DND-41 (cell line): ENCODE measurements around the gene POMGNT1.
A peak's percentile ranks its signal among the peaks of the same experiment; 100 is the strongest.

Source experiments
- ATAC-seq: fragments of 200-7000 bp; cut with Tn5 transposase; 3 replicates; pipeline ENCODE4 v1.9.1; 2021; ENCODE audit warnings: low read depth; ENCODE audit not compliant: insufficient read depth
- DNase-seq: peaks from one replicate; pipeline ENCODE4 v3.0.0-alpha.2; 2020
- H2AFZ ChIP-seq: 2 replicates; pipeline ENCODE4 v1.6.0; 2012; ENCODE audit warnings: low read depth, low read length
- H3K27ac ChIP-seq: 2 replicates; pipeline ENCODE4 v1.5.1; 2012; ENCODE audit warnings: low read length, inconsistent platforms
- H3K27me3 ChIP-seq: fragments of 200-600 bp; sonication (generic); 2 replicates; pipeline ENCODE4 v1.6.0; 2012; ENCODE audit warnings: low read length, mild to moderate bottlenecking, inconsistent platforms; ENCODE audit not compliant: insufficient read depth, poor library complexity
- H3K36me3 ChIP-seq: 2 replicates; pipeline ENCODE4 v1.5.1; 2012; ENCODE audit warnings: low read length, inconsistent platforms; ENCODE audit not compliant: insufficient read depth
- H3K4me1 ChIP-seq: 2 replicates; pipeline ENCODE4 v1.5.1; 2012; ENCODE audit warnings: mild to moderate bottlenecking, low read length; ENCODE audit not compliant: insufficient read depth
- H3K4me2 ChIP-seq: 2 replicates; pipeline ENCODE4 v1.6.0; 2012; ENCODE audit warnings: mild to moderate bottlenecking, moderate library complexity, low read length, inconsistent platforms; ENCODE audit not compliant: insufficient read depth
- H3K4me3 ChIP-seq, 2 experiments: fragments of 200-600 bp in 1 of 2; shearing (Covaris generic) in 1 of 2; 2 replicates each; pipeline ENCODE4 v1.5.1; 2012 to 2016; ENCODE audit warnings: inconsistent platforms in 2 of 2, low read length in 2 of 2, mild to moderate bottlenecking in 2 of 2, low read depth in 1 of 2, moderate library complexity in 1 of 2
- H3K79me2 ChIP-seq: 2 replicates; pipeline ENCODE4 v1.6.0; 2012; ENCODE audit warnings: low read length, inconsistent platforms; ENCODE audit not compliant: insufficient read depth
- H3K9ac ChIP-seq: 2 replicates; pipeline ENCODE4 v1.6.0; 2012; ENCODE audit warnings: low read depth, mild to moderate bottlenecking, inconsistent platforms, low read length, moderate library complexity
- H3K9me3 ChIP-seq: 2 replicates; pipeline ENCODE4 v1.5.1; 2012; ENCODE audit warnings: low read length, moderate library complexity, mild to moderate bottlenecking, inconsistent platforms; ENCODE audit not compliant: insufficient read depth, severe bottlenecking
- H4K20me1 ChIP-seq: 2 replicates; pipeline ENCODE4 v1.6.0; 2012; ENCODE audit warnings: low read length; ENCODE audit not compliant: insufficient read depth
- CTCF ChIP-seq: IDR thresholded peaks from 2 replicates; pipeline ENCODE4 v1.5.1; 2012; ENCODE audit warnings: borderline replicate concordance, low read length, moderate library complexity, mild to moderate bottlenecking; ENCODE audit not compliant: poor library complexity, severe bottlenecking; ENCODE audit errors: extremely low read depth
- EZH2 ChIP-seq: IDR thresholded peaks from 3 replicates; pipeline ENCODE4 v1.6.1; 2012; ENCODE audit warnings: borderline replicate concordance, low read depth, mild to moderate bottlenecking, moderate library complexity, low read length, inconsistent platforms; ENCODE audit not compliant: severe bottlenecking

The POMGNT1 gene

DNA sequence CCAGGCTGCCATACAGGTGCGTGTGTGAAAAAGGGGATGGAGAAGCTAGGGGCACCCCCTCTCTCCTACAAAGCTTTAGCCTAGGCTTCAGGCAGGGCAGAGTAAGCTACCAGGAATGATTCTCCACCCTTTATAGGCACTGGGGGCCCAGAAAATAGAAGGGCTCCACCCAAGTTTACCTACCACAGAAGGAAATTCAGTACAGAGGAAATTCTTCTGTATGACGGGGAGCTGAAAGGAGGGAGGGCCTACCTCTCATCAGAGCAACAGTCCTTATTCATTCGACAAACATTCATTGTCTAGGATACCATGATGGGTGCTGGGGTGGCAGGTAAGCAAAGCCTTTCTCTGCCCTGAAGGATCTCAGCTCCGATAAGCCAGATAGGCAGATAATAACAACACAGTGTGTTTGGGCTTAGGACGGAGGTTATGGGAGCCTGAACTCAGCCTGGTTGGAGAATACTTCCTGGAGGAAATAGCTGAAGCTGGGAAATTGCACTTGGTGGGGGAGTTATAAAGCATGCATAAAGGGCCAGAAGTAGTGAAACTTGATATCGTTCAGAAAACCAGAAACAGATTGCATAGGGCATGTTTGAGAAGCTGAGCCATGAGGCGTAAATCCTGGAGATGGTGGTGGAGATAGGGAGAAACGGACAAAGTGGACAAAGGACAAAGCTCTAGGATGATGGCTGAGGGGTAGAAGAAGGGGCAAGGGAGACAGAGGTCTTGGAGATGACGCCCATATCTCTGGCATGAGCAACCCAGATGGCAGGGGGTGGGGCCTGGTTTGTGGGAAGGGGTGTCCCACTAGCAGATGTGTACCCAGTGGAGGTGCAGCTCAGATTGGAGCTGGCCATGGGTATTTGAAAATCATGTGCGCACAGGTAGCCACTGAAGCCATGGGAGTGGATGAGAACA, 16.6 kb downstream of the POMGNT1 start:
- Histone ChIP-seq H3K4me2 (no peak overlapping the region), H3K27ac (no peak overlapping the region), H2AFZ (no peak overlapping the region), H3K36me3 (no peaks in the 10 kb centered on the region), H4K20me1 (no peaks in the 10 kb centered on the region), H3K27me3 (no peaks in the 10 kb centered on the region), H3K9me3 (no peaks in the 10 kb centered on the region), H3K4me3 (no peak overlapping the region), H3K9ac (no peak overlapping the region), H3K4me1 (peaks cover 16% of the 10 kb centered on the region), H3K79me2 (no peaks in the 10 kb centered on the region)
- TF ChIP-seq CTCF (no peak), EZH2 (no peak)
- DNase-seq (peak; percentile 67), ATAC-seq (peak; percentile 47)

- TF ChIP-seq CTCF (no peak), EZH2 (no peak)
- no peaks in the 10 kb centered on the region for H4K20me1 ChIP-seq
- H2AFZ ChIP-seq: no peak overlapping the region
- H3K9me3 ChIP-seq: no peaks in the 10 kb centered on the region
- no peak overlapping the region for H3K9ac ChIP-seq
- ATAC-seq: no peak
- H3K4me3 ChIP-seq: no peak overlapping the region
- peaks cover 16% of the 10 kb centered on the region for H3K4me1 ChIP-seq
- no peaks in the 10 kb centered on the region for H3K79me2 ChIP-seq
- H3K4me2 ChIP-seq: no peak overlapping the region
- no peak overlapping the region for H3K27ac ChIP-seq
- H3K36me3 ChIP-seq: no peaks in the 10 kb centered on the region
- H3K27me3 ChIP-seq: no peaks in the 10 kb centered on the region
- DNase-seq: no peak
Observed at GRCh38 chr1:46180082-46180616, 18.1 kb downstream of the POMGNT1 start.

DNA sequence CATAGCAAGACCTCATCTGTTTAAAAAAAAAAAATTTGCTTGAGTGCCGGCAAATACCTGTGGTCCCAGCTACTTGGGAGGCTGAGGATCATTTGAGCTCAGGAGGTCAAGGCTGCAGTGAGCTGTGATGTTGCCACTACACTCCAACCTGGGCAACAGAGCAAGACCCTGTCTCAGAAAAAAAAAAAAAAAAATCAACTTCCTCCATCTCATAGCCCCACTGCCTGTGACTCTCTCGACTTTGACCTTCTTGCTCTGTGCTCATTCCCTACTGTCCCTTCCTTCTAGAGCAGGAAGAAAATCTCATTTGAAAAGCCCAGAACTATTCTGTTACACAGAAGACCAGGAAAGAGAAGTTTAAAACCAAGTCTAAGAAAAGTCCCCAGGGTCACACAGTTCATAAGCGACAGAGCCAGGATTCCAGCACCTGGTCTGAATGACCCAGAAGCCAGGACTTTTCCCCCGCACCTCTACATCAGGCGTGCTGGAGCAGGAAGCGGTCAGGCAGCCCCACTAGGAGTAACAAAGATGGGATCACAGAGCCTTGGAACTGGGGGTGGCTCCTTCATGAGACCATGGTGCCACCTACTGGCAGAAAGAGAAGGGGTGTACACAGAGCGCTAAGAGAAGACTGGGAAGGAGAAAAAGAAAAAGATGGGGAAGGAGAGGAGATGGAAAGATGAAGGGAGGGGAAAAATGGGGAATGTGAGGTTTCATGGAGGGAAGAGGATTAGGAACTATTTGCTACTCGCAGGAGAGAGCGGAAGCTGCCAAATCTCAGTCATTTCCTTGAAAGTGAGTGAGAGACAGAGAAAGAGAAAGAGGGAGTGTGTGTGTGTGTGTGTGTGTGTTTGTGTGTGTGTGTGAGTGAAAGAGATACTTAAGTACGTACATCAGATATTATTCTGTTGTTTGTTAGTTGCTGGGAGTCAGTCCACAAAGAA, 18.8 kb downstream of the POMGNT1 start:
- Histone ChIP-seq H3K9ac (no peak overlapping the region), H3K4me1 (peaks cover 16% of the 10 kb centered on the region), H3K9me3 (no peaks in the 10 kb centered on the region), H2AFZ (peak overlapping the region; percentile 60), H3K27ac (no peak overlapping the region), H3K4me2 (peak overlapping the region; percentile 52), H3K79me2 (no peaks in the 10 kb centered on the region), H4K20me1 (no peaks in the 10 kb centered on the region), H3K36me3 (no peaks in the 10 kb centered on the region), H3K4me3 (no peak overlapping the region), H3K27me3 (no peaks in the 10 kb centered on the region)
- TF ChIP-seq CTCF: peak; percentile 99
- TF ChIP-seq EZH2: no peak
- DNase-seq (peak; percentile 82), ATAC-seq (peak; percentile 93)
